Measurements from ENCODE around the gene ITPRID1.

DNA sequence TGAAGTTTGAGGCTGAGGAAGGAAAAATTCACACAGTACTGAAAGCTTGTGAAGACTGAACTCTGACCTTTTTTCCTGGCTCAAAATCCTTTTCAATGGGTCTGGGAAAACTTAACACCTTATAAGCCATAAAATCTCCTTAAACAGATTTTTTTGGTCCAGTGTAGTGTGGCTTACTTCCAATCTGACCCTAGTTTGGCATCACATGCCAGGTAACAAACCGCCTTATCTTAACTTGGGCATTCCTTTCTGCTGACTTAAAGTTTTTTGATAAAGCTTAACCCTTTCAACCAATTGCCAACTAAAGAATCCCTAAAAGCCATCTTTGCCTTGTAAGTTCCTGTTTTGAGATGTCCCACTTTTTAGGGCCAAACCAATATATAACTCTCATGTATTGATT lies 13.2 kb upstream of the ITPRID1 start:
- TF ChIP-seq POLR2AphosphoS5 (IDR thresholded peaks at IDR 0.05) = no peak
- no peak for TF ChIP-seq POLR2A (IDR thresholded peaks at IDR 0.05)
